Heart right ventricle (tissue), 16 donors: ENCODE data around the gene LRRC14B. TPM values are rescaled to one million over a fixed set of nuclear protein-coding genes. Genes with fewer than 3 reads are reported as not detected.
A peak's percentile ranks its signal among the peaks of the same experiment; 100 is the strongest.

Experiments
- ATAC-seq, 8 donors: fragments of 200-7000 bp; cut with Tn5 transposase; one replicate each; pipeline ENCODE4 v1.9.1; 2020; ENCODE audit warnings: mild to moderate bottlenecking in 8 of 8, moderate library complexity in 8 of 8, moderate number of reproducible peaks in 1 of 8
- DNase-seq, 2 donors: peaks; one replicate each; pipeline ENCODE4 v3.0.0-alpha.2; 2020
- H3K27ac ChIP-seq, 10 donors: fragments of 200-600 bp; sonication (generic) in 2 of 10; one replicate each; pipeline versions ENCODE4 v1.5.0 to v1.8.0; 2020 to 2022; ENCODE audit warnings: mild to moderate bottlenecking in 3 of 10
- H3K27me3 ChIP-seq, 7 donors: fragments of 200-600 bp; one replicate each; pipeline ENCODE4 v1.8.0; 2021 to 2022; ENCODE audit warnings: mild to moderate bottlenecking in 2 of 7
- H3K36me3 ChIP-seq, 9 donors: fragments of 200-600 bp; sonication (generic) in 1 of 9; one replicate each; pipeline versions ENCODE4 v1.5.0 to v1.8.0; 2020 to 2022; ENCODE audit warnings: mild to moderate bottlenecking in 2 of 9
- H3K4me1 ChIP-seq, 9 donors: fragments of 200-600 bp; sonication (generic) in 1 of 9; one replicate each; pipeline versions ENCODE4 v1.5.0 to v1.8.0; 2020 to 2022; ENCODE audit warnings: mild to moderate bottlenecking in 4 of 9
- H3K4me3 ChIP-seq, 10 donors: fragments of 200-600 bp; sonication (generic) in 2 of 10; one replicate each; pipeline versions ENCODE4 v1.5.0 to v1.8.0; 2020 to 2022; ENCODE audit warnings: mild to moderate bottlenecking in 7 of 10, moderate library complexity in 2 of 10
- H3K9me3 ChIP-seq, 11 donors: fragments of 200-600 bp in 10 of 11; sonication (generic) in 2 of 11; one replicate each; pipeline versions ENCODE4 v1.5.0 to v1.8.0; 2013 to 2022; ENCODE audit warnings: mild to moderate bottlenecking in 2 of 11, control low read depth in 1 of 11, moderate library complexity in 1 of 11
- WGBS, 2 donors: extraction: QIAGEN DNeasy Blood & Tissue Kit; methylation state at CpG; one replicate each; pipeline ENCODE4 v1.1.7; 2013; ENCODE audit warnings: inconsistent platforms in 1 of 2; 5-methylcytosine and 5-hydroxymethylcytosine counted together
- intact Hi-C, 10 donors: fragments of 100-400 bp; cut with DNase I; formaldehyde crosslinking; loops; one replicate each; pipeline versions ENCODE4 v1.11.1 to v1.14.2; 2022
- polyA plus RNA-seq, 2 donors: library from polyadenylated mRNA; stranded (reverse); fragments of 200-250 nt; gene quantifications; one replicate each; pipeline ENCODE4 v1.2.3, GENCODE V29; 2013
- total RNA-seq, 10 donors: library from RNA; stranded (reverse); fragmentation: NEBNext Ultra II Directional in 3 of 10; extraction: Animal tissue kit (Norgen Biotek cat#: 25700) in 3 of 10; gene quantifications; one replicate each; pipeline versions ENCODE4 v1.2.1 to v1.2.4, GENCODE V29; 2021 to 2023
- TF ChIP-seq, protein P1 (sequence below), 9 donors: fragments of 200-600 bp; sonication (generic) in 2 of 9; IDR thresholded peaks; one replicate each; pipeline versions ENCODE4 v1.5.0 to v1.8.0; 2021 to 2022; ENCODE audit warnings: antibody characterized with exemption in 9 of 9, mild to moderate bottlenecking in 5 of 9, moderate library complexity in 1 of 9
- donor health status: Arrhythmogenic right ventricular cardiomyopathy.
- donor health status: ischemic (EF 13 %, LVEDD 7.1; RV severe dilation, severe dysfunction).
- donor health status: healthy with polysubstance abuse.
- donor health status: DM: no; HTN: yes; CAD: no.
- donor health status: DM: no; HTN: no; CAD: no.
- donor health status: ischemic (EF 25% LVEDD 6.9; RV normal size, moderate dysfunction).
- donor health status: ischemic (EF 25% LVEDD 5.7; RV mildly dilated, moderate dysfunction).
- donor health status: healthy.
- donor health status: DM: yes; HTN: yes; CAD: no.
- donor health status: Ischemic cardiomyopathy.
- donor health status: ischemic (EF 35%, LVEDD 5.7; RV mildly dilated, moderate dysfunction).
- donor health status: nonischemic (EF 11% LVEDD 7.7; RV severe dilation, severe dysfunction).
- donor health status: DM: yes; HTN: yes; CAD: no.
- donor health status: PGD.
- donor health status: ischemic (EF 29% LVEDD 5.4; RV normal size, mild dysfunction).
- donor health status: nonischemic (EF 23%, LVEDD 6.1; RV moderate dilation, normal function).

The LRRC14B gene
- total and polyA plus RNA-seq, 12 donors = 2.6 to 96.6 (median 49.9) TPM

DNA sequence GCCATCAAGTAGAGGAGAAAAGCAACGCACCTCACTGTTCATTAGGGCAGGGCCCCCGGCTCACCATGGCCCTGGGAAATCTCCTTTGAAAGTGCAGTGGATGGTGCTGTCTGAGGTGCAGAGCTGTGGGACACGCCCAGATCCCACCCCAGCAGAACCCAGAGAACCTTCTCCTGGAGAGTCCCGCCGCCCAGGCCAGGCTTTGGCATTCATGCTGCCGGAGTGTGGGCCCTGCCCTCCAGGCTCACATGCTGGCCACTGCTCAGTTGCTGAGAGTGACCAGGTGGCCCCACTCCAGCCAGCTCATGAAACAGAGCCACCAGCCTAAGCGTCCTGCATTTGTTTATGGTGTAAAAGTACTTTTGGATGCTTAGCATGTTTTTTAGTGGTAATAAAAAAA is 23.8 kb upstream of the LRRC14B start:
- Histone ChIP-seq H3K9me3 (no peaks in the 10 kb centered on the region), H3K4me1 (peaks cover 0 to 23% (median 13%) of the 10 kb centered on the region in 9 donors), H3K36me3 (no peaks in the 10 kb centered on the region), H3K4me3 (no peak overlapping the region), H3K27me3 (peaks cover 0 to 6% (median 0%) of the 10 kb centered on the region in 7 donors), H3K27ac (no peak overlapping the region)
- ATAC-seq (no peak), DNase-seq (no peak)
- intact Hi-C loops = no loop called here
- 96 to 98% methylated on average over 7 of the region's 7 CpGs for WGBS, 2 donors
- TF ChIP-seq, protein P1, sequence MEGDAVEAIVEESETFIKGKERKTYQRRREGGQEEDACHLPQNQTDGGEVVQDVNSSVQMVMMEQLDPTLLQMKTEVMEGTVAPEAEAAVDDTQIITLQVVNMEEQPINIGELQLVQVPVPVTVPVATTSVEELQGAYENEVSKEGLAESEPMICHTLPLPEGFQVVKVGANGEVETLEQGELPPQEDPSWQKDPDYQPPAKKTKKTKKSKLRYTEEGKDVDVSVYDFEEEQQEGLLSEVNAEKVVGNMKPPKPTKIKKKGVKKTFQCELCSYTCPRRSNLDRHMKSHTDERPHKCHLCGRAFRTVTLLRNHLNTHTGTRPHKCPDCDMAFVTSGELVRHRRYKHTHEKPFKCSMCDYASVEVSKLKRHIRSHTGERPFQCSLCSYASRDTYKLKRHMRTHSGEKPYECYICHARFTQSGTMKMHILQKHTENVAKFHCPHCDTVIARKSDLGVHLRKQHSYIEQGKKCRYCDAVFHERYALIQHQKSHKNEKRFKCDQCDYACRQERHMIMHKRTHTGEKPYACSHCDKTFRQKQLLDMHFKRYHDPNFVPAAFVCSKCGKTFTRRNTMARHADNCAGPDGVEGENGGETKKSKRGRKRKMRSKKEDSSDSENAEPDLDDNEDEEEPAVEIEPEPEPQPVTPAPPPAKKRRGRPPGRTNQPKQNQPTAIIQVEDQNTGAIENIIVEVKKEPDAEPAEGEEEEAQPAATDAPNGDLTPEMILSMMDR (IDR thresholded peaks at IDR 0.05) = no peak

DNA sequence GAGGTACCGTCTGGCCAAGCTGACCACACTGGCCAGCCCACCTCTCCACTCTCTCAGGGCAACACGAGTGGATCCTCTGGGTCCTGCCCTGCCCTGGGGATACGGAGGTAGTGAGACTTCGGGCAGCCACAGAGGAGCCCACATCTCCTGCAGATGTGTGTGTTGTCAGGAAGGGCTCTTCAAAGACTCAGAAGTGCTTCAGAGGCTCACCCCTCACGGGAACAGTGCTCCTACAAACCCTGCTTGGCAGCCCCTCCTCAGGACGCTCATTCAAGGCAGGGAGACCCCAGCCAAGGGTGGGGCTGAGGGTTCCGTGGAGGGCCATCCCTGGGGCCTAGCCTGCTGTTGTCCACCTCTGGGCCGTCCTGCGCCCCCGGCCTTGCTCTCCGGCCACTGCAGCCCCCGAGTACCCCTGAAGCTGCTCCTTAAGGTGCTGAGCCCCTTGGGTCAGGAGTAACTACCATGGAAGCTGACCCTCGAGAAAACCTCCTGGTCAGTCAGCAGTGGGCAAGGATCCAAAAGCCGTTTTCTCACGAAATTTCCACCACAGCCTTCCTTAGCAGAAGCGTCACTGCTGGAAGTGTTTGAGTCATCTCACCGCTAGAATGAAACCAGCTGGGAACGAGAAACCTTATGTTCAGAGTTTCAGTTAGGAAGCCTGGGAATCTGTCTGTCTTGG is 23.2 kb upstream of the LRRC14B start:
- H3K4me1 ChIP-seq = peaks cover 0 to 23% (median 13%) of the 10 kb centered on the region in 9 donors
- H3K4me3 ChIP-seq = no peak overlapping the region
- H3K27ac ChIP-seq = peak overlapping the region in 1 of 10 donors; percentile 73
- intact Hi-C loops = no loop called here
- H3K27me3 ChIP-seq = no peaks in the 10 kb centered on the region
- TF ChIP-seq, protein P1 (IDR thresholded peaks at IDR 0.05) = no peak
- ATAC-seq = peak in 3 of 8 donors; percentile 8 to 29 (median 21)
- no peaks in the 10 kb centered on the region for H3K9me3 ChIP-seq
- no peak for DNase-seq
- WGBS, 2 donors = 75 to 79% methylated on average over 18 of the region's 18 CpGs
- no peaks in the 10 kb centered on the region for H3K36me3 ChIP-seq

DNA sequence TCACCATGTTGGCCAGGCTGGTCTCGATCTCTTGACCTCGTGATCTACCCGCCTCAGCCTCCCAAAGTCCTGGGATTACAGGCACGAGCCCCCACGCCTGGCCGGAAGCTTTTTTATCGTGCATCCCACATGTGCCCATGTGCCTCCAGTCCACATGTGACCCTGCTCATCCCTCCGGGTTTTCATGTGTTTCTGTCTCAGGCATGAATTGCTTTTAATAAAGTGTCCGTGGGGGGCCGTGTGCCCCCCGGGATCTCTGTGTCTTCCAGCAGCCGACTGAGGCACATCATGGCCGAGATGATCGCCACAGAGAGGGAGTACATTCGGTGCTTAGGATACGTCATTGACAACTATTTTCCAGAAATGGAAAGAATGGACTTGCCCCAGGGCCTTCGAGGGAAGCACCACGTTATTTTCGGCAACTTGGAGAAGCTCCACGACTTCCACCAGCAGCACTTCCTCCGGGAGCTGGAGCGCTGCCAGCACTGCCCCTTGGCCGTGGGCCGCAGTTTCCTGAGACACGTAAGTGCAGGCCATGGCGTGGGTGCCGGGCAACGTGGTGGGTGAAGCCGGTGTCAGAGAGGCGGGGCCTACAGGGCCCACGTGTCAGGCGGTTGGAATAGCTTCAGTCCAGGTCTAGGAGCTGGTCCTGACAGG is 22.1 kb upstream of the LRRC14B start:
- DNase-seq (peak; percentile 75 to 78), ATAC-seq (peak; percentile 57 to 88 (median 82))
- WGBS, 2 donors = 46 to 51% methylated on average over 32 of the region's 32 CpGs
- intact Hi-C loops = no loop called here
- TF ChIP-seq, protein P1 (IDR thresholded peaks at IDR 0.05) = no peak
- no peaks in the 10 kb centered on the region for H3K36me3 ChIP-seq
- no peaks in the 10 kb centered on the region for H3K27me3 ChIP-seq
- H3K9me3 ChIP-seq = no peaks in the 10 kb centered on the region
- H3K27ac ChIP-seq = peak overlapping the region in 4 of 10 donors; percentile 20 to 73 (median 38)
- peaks cover 0 to 23% (median 13%) of the 10 kb centered on the region in 9 donors for H3K4me1 ChIP-seq
- H3K4me3 ChIP-seq = no peak overlapping the region

DNA sequence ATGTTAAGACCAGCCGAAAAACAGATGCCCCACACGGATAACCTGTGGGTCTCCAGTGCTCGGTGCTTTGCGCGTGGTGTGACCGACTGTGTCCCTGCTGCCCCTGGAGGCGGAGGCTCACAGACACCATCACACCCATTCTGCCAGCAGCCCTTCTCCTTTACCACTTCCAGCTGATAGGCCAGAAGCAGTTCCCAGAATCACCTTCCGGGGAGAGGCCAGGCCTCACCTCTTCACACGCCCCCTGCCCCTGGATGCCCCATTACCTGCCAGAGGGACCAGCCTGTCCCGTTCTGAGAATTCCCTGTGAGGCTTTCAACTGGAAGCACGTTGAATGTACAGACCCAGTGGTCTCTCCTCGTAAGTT is 21.6 kb upstream of the LRRC14B start:
- Histone ChIP-seq H3K4me3 (no peak overlapping the region), H3K9me3 (no peaks in the 10 kb centered on the region), H3K27me3 (no peaks in the 10 kb centered on the region), H3K4me1 (peaks cover 0 to 23% (median 13%) of the 10 kb centered on the region in 9 donors), H3K36me3 (no peaks in the 10 kb centered on the region), H3K27ac (peak overlapping the region in 4 of 10 donors; percentile 13 to 66 (median 38))
- peak in 1 of 8 donors; percentile 33 for ATAC-seq
- 52 to 57% methylated on average over 12 of the region's 12 CpGs for WGBS, 2 donors
- DNase-seq = no peak
- intact Hi-C loops = no loop called here
- TF ChIP-seq, protein P1 (IDR thresholded peaks at IDR 0.05) = no peak
